GM18505 (cell line): ENCODE results near the gene ITFG2.
A peak's percentile ranks its signal among the peaks of the same experiment; 100 is the strongest.

Experiments used
- ATAC-seq: cut with Tn5 transposase; IDR thresholded peaks from one replicate; pipeline ENCODE4 v1.9.1; 2021; ENCODE audit not compliant: unreplicated experiment
- POLR2A ChIP-seq: IDR thresholded peaks from 4 replicates; pipeline ENCODE4 v1.6.1; 2011; ENCODE audit warnings: borderline replicate concordance; ENCODE audit not compliant: insufficient read depth, insufficient read length; ENCODE audit errors: extremely low read depth

ITFG2 gene

GRCh38 chr12:2791089-2791488 is 21.4 kb upstream of the ITFG2 start:
- no peak for ATAC-seq
- TF ChIP-seq POLR2A: no peak

GRCh38 chr12:2792671-2793500 is 19.6 kb upstream of the ITFG2 start:
- ATAC-seq: no peak

GRCh38 chr12:2793561-2793960 is 18.9 kb upstream of the ITFG2 start:
- TF ChIP-seq POLR2A: no peak
- ATAC-seq: no peak

More at GRCh38 chr12:2792671-2793500, 19.6 kb upstream of the ITFG2 start:
- TF ChIP-seq POLR2A: no peak

- no peak for ATAC-seq
- no peak for TF ChIP-seq POLR2A
These were observed 18.2 kb upstream of the ITFG2 start for GRCh38 chr12:2794191-2794735.

GRCh38 chr12:2794736-2795289 is 17.7 kb upstream of the ITFG2 start, which contains the start of gene FKBP4:
FKBP4 (plus strand) TSS chr12:2794970; CDS start chr12:2795140, 170 bp downstream.
- ATAC-seq: peak; percentile 75
- peak; percentile 63 for TF ChIP-seq POLR2A

- peak; percentile 70 for ATAC-seq
- TF ChIP-seq POLR2A: no peak
These were observed 16.9 kb upstream of the ITFG2 start for GRCh38 chr12:2795291-2796186.

GRCh38 chr12:2796187-2796666 is 16.2 kb upstream of the ITFG2 start:
- ATAC-seq: no peak
- TF ChIP-seq POLR2A: no peak

GRCh38 chr12:2797721-2798418 is 14.6 kb upstream of the ITFG2 start:
- no peak for ATAC-seq
- TF ChIP-seq POLR2A: no peak

GRCh38 chr12:2800046-2800570 is 12.4 kb upstream of the ITFG2 start:
- TF ChIP-seq POLR2A: no peak
- no peak for ATAC-seq

- no peak for ATAC-seq
- no peak for TF ChIP-seq POLR2A
These were observed 11.3 kb upstream of the ITFG2 start for GRCh38 chr12:2801044-2801783.

- no peak for ATAC-seq
- TF ChIP-seq POLR2A: no peak
These were observed 8.7 kb upstream of the ITFG2 start for GRCh38 chr12:2803635-2804392.

GRCh38 chr12:2804393-2805142 is 7.9 kb upstream of the ITFG2 start:
- ATAC-seq: no peak
- no peak for TF ChIP-seq POLR2A
